Fibroblast of upper back skin (primary cell): ENCODE results near the gene CDH24.
A peak's percentile ranks its signal among the peaks of the same experiment; 100 is the strongest.

Experiments used
- DNase-seq: peaks from one replicate; pipeline ENCODE4 v3.0.0-alpha.2; 2013

CDH24 gene

DNA sequence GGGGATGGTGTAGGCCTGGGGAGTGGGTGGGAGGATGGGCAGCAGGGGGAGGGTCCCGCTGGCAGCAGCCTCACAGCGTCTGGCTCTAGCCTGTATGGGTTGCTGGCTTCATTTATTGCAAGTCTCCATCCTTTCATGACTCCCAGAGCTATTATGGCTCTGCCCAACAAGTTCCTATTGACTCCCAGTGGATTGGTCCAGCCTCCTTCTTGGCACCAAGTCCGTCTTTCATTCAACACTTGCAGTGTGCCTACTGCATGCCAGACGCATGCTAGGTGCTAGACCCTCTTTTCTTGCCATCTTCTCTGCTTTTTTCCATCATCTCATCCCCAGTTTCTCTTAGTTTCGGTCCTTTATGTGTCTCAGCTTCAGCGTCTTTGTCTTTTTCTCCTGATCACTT, 14.2 kb downstream of the CDH24 start:
- no peak for DNase-seq

DNA sequence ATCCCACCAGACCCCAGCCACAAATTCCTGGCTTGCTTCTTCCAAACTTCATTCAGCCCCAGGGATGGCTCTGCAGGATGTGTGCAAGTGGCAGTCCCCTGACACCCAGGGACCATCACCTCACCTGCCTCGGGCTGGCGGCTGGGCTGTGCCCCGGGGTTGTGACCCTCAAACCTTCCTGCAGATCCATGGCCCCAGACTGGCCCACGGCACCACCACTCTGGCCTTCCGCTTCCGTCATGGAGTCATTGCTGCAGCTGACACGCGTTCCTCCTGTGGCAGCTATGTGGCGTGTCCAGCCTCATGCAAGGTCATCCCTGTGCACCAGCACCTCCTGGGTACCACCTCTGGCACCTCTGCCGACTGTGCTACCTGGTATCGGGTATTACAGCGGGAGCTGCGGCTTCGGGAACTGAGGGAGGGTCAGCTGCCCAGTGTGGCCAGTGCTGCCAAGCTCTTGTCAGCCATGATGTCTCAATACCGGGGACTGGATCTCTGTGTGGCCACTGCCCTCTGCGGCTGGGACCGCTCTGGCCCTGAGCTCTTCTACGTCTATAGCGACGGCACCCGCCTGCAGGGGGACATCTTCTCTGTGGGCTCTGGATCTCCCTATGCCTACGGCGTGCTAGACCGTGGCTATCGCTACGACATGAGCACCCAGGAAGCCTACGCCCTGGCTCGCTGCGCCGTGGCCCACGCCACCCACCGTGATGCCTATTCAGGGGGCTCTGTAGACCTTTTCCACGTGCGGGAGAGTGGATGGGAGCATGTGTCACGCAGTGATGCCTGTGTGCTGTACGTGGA, 15.0 kb downstream of the CDH24 start, which contains the start of gene PSMB11:
PSMB11 (plus strand) TSS at position 51 of the 804 bp plus-strand sequence; CDS start at position 65, 14 bp downstream.
- no peak for DNase-seq

DNA sequence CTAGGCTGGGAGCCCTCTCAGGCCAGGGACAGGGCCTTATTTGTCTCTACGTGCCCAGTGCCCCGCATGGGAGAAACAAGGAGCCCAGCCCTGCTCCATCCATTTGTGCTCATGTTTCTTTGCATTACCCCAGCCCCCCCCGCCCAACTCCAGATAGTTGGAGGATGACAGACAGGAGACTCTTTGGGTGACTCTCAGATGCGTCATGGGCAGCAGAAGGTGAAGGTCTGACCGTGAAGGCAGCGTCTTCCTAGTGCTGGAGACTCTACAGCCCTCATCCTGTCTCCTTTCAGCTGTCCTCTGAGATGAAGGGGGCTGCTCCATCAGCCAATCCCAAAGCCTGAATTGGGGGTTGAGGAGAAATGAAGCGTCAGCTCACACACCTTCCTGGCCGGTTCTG, 15.6 kb downstream of the CDH24 start:
- DNase-seq = no peak

DNA sequence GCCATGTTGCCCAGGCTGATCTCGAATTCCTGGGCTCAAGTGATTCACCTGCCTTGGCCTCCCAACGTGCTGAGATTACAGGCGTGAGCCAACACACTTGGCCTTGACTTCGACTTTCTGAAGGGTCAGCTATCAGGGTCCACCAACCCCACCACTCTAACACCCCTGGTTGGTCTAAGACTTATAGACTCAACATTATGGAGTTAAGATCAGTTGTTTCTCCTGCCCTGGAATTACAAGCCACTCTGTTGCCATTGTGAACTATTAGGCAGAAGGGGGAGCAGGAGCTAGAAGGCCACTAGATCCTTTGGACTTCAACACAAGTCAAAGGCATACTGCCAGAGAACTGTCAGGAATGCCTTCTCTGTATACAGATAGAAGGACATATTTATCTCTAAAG, 17.2 kb downstream of the CDH24 start:
- no peak for DNase-seq

DNA sequence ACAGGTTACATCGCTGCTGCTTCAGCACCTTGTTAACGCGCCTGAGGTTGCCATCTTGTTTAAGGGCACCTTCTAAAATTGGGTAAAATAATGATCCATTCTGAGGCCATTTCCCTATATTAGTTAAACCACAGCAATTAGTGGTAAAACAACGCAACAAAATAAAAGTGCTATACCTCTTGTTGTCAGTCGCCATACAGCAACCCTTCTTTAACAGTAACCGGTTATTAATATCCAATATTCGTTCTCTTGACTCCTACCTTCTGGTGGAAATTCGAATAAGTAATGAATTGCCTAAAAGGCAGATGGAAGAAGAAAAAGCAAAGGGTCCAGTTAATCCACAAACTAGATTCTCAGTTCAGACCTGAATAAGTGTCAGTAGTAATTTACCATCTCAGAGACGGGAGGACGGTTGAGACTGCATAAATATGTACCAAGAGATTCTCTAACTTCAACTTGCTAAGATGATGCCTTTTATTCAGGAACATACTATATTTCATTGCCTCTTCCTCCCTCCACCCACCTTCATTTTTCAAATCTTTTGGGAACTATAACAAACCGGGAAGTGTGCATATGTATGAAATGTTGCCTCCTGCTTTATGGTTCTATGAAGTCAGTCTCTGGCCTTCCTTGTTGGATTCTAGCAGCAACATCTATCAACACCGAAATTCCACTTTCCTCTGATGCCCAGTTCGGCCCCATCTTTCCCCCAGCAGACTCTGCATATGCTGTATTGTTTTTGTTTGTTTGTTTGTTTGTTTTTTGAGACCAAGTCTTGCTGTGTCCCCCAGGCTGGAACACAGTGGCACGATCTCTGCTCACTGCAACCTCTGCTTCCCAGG, 21.8 kb downstream of the CDH24 start:
- DNase-seq = no peak

DNA sequence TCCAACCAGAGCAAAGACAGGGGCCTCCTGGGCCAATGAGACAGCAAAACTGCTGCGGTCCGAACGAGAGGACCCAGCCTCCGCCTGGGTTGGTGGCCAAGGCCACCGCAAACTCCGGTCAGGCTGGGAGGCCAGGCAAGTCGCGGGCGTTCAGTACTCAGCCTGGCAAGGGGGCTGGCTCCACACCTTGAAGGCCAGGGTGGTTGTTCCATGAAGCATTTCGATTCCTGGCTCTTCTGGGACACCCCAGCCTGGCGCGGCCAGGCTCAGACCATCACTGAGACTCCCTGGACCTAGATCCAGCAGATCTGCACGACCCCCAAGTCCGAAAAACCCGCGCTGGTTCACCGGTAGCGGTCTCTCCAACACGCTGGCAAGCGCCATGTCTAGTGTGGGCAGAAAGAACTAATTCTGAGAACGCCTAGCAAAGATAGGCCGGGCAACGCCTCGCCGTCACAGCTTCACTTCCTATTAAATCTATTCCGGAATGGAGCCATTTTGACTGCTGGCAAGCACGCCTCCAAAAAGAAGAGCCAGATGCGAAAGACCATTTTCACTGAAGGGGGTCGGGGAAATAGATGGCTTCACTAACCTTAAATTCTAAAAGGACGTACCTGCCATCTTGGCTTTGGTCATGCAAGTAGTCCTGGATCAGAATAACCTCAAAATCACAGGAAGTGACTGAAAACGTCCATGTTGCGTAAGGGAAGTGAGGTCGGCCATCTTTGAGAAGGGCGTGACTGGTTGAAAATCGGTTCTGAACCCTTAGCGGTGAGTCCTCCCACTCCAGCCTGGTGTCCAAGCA, 22.6 kb downstream of the CDH24 start, which contains the start of gene PSMB5:
PSMB5 (minus strand) TSS at position 403 of the 805 bp plus-strand sequence; CDS start at position 384, 19 bp downstream.
- DNase-seq = peak; percentile 93

DNA sequence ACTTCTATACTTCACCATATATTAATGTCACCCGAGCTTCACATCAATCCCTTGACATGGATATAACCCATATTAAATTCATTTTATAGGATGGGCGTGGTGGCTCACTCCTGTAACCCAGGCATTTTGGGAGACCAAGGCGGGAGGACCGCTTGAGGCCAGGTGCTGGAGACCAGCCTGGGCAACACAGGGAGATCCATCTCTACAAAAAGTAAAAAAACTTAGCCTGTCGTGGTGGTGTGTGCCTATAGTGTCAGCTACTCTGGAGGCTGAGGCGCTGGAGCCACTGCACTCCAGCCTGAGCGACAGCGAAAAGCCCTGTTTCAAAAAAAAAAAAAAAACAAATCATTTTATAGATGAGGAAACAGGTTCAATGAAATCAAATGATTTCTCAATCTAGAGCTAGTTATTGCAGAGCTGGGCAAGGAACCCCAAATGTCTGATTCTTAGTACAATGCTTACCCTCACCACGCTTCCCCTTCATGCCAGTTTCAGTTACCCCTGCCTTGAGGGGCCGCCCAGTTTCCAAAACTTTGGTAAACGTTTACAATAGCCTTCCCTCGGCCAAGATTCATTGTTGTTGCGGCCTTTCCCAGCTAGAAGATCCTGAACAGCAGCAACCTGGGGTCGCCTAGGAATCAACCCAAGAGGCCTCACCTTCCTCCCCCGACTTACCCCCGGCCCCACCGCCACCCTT, 23.4 kb downstream of the CDH24 start:
- no peak for DNase-seq

DNA sequence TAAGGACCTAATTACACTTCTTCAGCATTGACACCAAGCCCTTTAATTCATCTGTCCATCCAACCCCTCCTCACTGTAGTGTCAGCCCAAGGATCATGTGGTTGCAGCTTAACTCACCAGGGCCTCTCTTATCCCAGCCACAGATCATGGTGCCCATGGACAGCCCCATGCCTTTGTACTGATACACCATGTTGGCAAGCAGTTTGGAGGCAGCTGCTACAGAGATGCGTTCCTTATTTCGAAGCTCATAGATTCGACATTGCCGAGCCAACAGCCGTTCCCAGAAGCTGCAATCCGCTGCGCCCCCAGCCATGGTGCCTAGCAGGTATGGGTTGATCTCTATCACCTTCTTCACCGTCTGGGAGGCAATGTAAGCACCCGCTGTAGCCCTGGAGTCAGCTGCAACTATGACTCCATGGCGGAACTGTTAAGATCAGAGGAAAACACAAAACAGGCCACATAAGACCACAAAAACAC, 24.0 kb downstream of the CDH24 start:
- no peak for DNase-seq

DNA sequence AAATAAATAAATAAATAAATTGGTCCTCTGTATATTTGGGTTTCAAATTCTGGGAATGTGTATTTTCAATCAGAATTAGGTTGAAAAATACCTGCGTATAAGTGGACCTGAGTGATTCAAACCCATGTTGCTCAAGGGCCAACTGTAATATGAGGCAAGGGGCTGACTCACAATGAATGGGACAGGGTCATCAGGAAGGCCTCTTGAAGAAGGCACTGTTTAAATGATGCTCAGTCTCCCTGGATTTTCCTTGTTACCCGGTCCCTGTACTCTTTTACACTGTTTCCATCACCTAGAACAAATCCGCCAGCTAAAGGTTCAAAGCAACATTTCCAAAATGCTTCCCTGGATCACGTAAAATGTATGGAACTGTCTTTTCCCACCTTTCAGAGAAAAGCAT, 26.4 kb downstream of the CDH24 start:
- no peak for DNase-seq

DNA sequence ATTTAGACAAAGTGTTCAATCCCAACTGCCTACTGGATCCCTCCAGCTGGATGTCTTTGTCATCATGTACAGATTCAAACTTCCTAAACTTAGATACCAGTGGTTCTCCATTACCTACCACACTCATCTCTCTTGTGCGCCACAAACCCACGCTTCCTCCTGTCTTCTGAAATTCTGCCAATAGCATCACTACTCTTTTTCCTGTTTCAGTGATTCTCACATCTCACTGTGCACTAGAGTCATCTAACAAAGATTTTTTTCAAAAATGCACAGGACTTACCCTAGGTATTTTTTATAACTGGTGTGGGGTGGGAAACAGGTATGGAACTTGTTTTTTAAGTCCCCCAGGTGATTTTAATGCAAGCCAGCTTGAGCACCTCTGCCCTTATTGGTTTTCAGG, 28.5 kb downstream of the CDH24 start:
- no peak for DNase-seq

DNA sequence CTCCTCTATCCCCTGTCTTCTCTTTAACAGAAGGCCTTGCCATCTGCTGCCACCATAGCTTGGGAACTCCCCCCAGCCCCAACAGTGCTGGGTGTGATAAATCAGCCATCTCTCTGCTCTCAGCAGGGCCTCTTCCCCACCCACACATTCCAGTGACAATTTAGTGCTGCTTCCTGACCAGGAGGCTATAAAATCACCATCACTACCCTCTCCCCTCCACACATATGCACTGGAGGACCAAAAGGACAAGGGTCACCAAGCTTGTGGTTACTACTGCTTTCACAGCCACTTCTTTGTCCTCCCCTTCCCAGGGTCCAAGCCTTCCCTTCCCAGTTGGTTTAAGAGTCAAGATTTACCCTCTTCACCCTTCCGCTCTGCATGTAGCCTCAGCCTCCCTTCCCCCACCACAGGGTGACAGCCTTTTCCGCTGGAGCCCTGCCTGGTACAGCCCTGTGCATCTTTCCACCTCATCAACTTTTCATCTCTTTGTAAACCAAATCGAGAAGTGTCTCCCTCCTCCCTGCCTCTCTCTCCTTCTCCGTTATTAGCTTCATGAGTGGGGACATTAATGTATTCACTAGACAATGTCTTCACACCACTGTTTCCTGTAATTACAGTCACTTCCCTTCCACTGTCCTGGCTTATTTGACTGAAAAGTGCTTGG, 32.0 kb downstream of the CDH24 start:
- no peak for DNase-seq

DNA sequence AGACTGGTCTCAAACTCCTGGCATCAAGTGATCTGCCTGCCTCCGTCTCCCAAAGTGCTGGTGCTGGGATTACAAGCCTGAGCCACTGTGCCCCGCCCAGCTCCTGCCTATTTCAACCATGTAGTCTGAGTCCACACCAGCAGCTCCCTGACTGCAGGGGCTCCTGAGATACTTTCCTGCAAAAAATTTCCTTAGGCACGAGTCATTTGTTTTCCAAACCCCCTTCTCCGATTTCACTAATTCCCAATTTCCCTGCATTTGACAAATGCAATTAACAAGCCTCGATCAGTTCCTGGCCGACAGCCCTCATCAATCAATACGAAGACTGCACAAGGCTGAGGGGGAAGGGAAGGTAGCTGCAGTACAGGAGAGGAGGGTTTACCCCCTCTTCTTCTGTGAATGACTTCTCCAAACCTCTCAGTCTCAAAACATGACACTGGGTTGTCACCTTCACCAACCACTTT, 32.7 kb downstream of the CDH24 start:
- no peak for DNase-seq

DNA sequence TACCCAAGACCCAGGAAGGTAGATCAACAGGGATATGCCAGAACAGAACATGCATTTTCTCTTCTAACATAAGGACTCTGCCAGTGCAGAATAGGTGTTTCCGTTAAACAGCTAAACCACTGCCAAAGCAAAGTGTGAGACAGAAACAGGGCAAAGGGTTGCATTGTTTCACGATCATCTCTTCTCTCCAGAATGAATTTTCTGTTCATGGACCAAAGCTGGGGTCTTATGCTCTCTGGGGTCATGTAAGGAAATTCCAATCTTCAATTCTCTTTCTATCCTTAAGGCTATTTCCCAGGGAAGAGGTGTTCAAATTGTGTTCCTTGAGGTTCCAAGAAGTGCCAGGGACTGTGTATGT, 33.5 kb downstream of the CDH24 start:
- no peak for DNase-seq

DNA sequence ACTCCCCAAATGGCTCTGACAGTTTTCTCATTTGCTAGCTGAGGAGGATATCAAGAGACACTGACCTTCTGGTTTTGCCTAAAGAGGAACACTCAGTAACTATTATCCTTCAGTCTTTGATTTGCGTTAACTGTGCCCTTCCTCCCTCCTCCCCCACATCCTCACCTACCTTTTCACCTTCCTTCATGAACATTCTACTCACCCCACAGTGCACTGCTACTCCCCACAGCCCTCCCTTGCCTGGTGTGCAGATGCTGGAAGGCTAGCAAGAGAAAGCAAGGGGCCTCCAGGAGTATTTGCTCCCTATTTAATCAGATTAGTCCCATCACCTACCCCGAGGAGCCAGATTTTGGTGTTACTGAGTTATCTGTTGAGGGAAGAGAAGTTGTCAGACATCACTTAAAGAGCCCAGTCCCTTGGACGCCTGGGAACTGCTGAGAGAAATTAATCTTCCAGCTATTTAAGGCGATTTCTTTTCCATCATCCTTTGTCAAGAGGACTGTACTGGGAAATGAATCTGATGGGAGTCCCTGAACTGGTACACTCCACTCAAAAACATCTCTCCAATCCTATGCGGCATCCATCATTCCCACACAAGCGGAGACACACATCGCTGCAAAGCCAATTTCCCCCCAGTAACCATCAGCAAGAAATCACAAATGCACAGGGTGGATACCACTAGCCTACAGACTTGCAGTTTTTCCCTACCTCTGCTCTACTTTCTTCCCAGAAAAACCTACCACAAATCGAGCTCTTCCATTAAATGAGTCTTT, 34.1 kb downstream of the CDH24 start:
- DNase-seq = no peak

DNA sequence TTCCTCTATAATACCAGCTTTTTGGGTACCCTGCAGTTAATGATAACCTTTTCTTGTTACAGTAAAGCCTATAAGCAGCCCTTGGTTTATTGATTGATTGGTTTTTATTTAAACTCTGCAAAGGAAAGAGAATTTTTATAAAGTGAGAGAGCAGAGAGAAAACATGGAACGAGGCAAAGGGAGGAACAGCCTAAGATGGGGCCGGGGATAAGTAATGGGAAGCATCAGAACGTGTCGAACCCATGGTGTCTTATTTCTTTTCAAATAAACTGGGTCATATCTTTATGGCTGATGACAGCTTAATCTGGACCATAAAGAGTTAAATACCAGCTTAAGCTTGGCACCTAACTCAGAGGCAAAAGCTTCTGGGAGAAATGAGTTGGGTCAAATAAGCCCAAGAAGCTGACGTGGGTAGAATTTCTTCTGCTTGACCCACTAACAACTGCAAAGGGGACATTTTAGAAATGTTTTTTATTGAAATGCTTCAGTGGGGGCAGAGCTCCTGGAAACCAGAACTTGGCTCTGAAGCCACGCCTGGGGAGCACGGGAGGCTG, 35.4 kb downstream of the CDH24 start:
- DNase-seq = no peak

DNA sequence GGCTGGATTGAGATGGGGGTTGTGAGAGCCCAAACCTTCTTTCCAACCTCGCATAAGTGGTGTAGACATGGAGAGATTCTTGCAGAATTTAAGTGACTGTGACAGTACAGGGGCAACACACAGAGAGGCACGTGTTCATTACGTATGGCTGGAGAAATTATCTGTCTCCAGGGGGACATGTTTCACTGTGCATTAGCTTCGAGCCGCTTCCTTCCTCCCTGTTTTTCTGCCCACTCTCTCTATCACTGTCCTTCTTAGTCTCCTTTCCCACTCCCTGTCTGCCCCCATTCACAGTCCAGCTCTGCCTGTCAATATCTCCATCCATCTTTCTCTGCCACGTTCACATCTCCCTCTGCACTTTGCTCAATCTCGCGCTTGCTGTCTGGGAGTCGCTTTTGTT, 35.9 kb downstream of the CDH24 start:
- no peak for DNase-seq

DNA sequence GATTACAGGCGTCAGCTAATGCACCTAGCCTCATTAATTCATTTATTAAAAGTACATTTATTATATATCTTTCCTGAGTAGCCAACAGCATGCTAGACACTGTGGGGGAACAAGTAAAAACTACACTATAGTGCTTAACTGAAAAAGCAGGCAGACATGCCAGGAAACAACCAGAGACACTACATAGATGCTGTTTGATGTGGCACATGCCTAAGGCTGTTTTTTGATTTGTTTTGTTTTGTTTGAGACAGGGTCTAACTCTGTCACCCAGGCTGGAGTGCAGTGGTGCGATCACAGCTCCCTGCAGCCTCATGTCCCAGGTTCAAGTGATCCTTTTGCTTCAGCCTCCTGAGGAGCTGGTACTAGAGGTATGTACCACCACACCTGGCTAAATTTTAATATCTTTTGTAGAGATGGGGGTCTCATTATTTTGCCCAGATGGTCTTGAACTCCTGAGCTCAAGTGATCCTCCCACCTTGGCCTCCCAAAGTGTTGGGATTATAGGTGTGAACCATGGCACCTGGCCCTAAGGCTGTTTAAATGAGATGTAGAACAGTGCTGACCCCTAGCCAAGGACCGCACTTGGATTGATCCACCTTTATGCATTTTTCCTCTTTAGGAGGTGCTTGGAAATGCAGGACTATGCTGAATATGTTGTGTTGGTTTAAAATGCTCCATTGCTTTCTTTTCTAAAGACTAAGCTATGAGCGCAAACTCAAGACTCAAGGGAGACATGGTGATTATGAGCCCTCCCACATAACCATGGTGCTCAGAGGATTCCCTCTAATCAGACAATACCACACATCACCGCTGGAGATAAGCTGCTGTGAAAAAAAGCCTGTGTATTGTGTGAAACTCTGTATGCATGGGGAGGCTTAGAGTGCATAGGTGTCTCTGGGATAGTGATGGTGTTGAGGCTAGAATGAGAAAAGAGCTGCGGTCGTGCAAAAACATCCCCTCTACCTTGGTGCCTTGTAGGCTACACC, 36.9 kb downstream of the CDH24 start:
- DNase-seq = no peak

DNA sequence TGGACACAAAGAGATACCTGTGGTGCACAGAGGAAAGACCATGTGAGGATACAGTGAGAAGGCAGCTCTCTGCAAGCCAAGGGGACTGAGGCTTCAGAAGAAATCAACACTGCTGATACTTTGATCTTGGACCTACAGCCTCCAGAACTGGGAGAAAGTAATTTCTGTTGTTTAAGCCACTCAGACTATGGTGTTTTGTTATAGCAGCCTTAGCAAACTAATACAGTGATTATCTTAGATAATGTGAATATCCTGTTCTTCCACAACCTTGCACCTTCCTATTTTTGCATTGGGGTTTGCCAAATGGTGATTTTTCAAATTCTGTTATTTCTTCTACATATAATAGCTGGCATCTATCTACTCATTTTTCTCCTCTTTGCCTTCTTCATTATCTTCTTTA, 39.2 kb downstream of the CDH24 start:
- no peak for DNase-seq

DNA sequence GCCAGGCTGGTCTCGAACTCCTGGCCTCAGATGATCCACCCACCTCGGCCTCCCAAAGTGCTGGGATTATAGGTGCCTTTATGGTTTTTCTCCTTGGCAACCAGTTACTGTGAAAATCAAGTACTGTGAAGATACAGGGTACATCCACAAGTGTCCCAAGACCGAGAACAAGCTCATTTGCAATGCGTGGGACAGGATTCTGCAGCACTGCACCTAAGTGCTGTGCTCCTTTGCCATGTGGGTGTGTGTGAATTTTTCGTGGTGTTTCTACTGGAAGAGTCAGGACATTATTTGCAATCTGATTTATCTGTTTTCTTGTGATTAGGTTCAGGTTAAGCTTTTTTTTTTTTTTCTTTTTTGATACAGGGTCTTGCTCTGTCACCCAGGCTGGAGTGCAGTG, 40.2 kb downstream of the CDH24 start:
- no peak for DNase-seq
